K562 (cell line): Measurements from ENCODE around the gene NRF1. TPM values are rescaled to one million over a fixed set of nuclear protein-coding genes. Genes with fewer than 3 reads are reported as not detected.

ENCODE experiments used
- ETS2 ChIP-seq: IDR thresholded peaks from 2 replicates; pipeline ENCODE4 v1.6.1; 2016; ENCODE audit warnings: borderline replicate concordance, missing genetic modification characterization, mild to moderate bottlenecking, moderate library complexity, missing compliant biosample characterization; ENCODE audit not compliant: poor library complexity, severe bottlenecking
- JUNB ChIP-seq: fragments of 450-650 bp; formaldehyde crosslinking; conservative IDR thresholded peaks from 2 replicates; pipeline ENCODE4 v1.4.0; 2020; ENCODE audit warnings: mild to moderate bottlenecking
- NBN ChIP-seq: fragments of 450-650 bp; IDR thresholded peaks from 2 replicates; pipeline ENCODE4 v1.6.1; 2016; ENCODE audit warnings: low read depth, mild to moderate bottlenecking
- NR2C2 ChIP-seq, 2 experiments: fragments of 200-800 bp in 1 of 2; sonication (Bioruptor generic) in 1 of 2; sonication (generic) in 1 of 2; formaldehyde crosslinking in 1 of 2; IDR thresholded peaks; 2 replicates each; pipeline versions ENCODE4 v1.6.1 to v1.8.0; 2016 to 2022; ENCODE audit warnings: mild to moderate bottlenecking in 1 of 2, missing compliant biosample characterization in 1 of 2, missing genetic modification characterization in 1 of 2, missing genetic modification reagents in 1 of 2
- PHTF2 ChIP-seq: fragments of 250-450 bp; sonication (Bioruptor Pico); IDR thresholded peaks from 2 replicates; pipeline ENCODE4 v1.5.0; 2021; ENCODE audit warnings: mild to moderate bottlenecking
- STAG1 ChIP-seq: sonication (generic); formaldehyde crosslinking; IDR thresholded peaks from 2 replicates; pipeline ENCODE4 v1.5.0; 2020; ENCODE audit warnings: missing genetic modification reagents, borderline replicate concordance
- ZNF165 ChIP-seq: fragments of 250-450 bp; sonication (Bioruptor Pico); IDR thresholded peaks from 2 replicates; pipeline ENCODE4 v1.4.0; 2020; ENCODE audit warnings: borderline replicate concordance
- polyA plus RNA-seq, 8 experiments: library from polyadenylated mRNA; depleted of rRNA in 4 of 8; stranded (reverse) in 5 of 8; unstranded in 3 of 8; fragments of >200 nt; fragmentation: Nextera tagmentation in 2 of 8; fragmentation: Illumina TruSeq in 1 of 8; extraction: Ambion mirVana in 2 of 8; extraction: Trizol in 1 of 8; gene quantifications; 2 replicates each; pipeline versions ENCODE4 v1.2.1 to v1.2.3, GENCODE V29; 2011 to 2014; ENCODE audit warnings: inconsistent platforms in 1 of 8, missing spikeins in 1 of 8
- total RNA-seq, 7 experiments: library from RNA; depleted of rRNA in 6 of 7; stranded (reverse); fragments of >200 nt in 6 of 7; fragmentation: Illumina TruSeq in 2 of 7; extraction: Trizol in 2 of 7; gene quantifications; 2 replicates each; pipeline versions ENCODE4 v1.2.1 to v1.2.3, GENCODE V29; 2011 to 2021; ENCODE audit warnings: low replicate concordance in 1 of 7
- TF ChIP-seq, protein P1 (sequence below), 2 experiments: fragments of 450-650 bp; formaldehyde crosslinking in 1 of 2; IDR thresholded peaks; 2 replicates each; pipeline versions ENCODE4 v1.4.0 to v1.6.1; 2014 to 2020; ENCODE audit warnings: mild to moderate bottlenecking in 2 of 2, borderline replicate concordance in 1 of 2, low read depth in 1 of 2
- TF ChIP-seq, protein P2 (sequence below): fragments of 450-650 bp; IDR thresholded peaks from 2 replicates; pipeline ENCODE4 v1.6.1; 2016; ENCODE audit warnings: low read depth, mild to moderate bottlenecking, moderate library complexity
- TF ChIP-seq, protein P3 (sequence below): fragments of 250-450 bp; sonication (Bioruptor Pico); IDR thresholded peaks from 2 replicates; pipeline ENCODE4 v1.8.0; 2022; ENCODE audit warnings: inconsistent platforms, mild to moderate bottlenecking, moderate library complexity, borderline replicate concordance
- TF ChIP-seq, protein P4 (sequence below), 2 experiments: fragments of 450-650 bp in 1 of 2; sonication (generic) in 1 of 2; formaldehyde crosslinking; conservative IDR thresholded peaks; 2 replicates each; pipeline versions ENCODE4 v1.4.0 to v1.8.1; 2020 to 2022; ENCODE audit warnings: mild to moderate bottlenecking in 1 of 2, missing genetic modification reagents in 1 of 2

NRF1 gene
- total and polyA plus RNA-seq, 9 of the 15 experiments (the other 6 are each of a cell fraction or from before 2014, with no cell fraction given): 8.6 to 28.8 (median 20.3) TPM

DNA sequence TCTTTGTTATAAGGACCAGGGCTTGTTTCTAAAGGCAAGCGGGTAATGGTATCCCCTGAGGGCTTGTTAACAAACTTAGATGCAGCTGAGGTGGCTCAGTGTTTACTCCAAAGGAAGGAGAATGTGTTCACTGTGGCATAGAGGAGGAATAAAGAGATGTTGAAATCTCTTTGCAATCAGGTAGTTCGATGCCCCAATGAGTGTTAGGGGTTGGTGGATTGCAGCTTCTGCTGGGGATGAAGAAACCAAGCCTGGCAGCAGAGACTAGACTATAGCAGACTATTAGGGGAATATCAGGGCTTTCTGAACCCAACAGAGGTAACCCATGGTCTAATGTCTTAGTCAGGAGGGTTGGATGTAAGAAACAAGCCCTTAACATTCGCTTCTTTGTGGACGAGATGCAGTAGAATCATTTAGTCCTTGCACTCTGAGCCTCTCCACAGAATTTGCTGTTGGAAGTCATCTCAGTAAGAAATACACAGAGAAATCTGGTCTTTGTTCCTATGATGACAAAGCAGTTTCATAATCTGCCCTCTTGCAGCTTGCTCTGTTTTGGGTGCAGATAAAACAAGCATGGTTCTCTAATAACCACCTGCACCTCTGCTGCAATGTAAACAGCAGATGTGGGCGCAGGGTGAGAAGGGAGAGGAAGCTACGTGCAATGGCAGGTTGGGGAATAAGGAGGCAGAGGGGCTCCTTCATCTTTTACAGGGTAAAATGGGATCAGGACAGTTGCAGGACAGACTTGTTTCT is 108.6 kb downstream of the NRF1 start (continued):
- TF ChIP-seq, protein P1, sequence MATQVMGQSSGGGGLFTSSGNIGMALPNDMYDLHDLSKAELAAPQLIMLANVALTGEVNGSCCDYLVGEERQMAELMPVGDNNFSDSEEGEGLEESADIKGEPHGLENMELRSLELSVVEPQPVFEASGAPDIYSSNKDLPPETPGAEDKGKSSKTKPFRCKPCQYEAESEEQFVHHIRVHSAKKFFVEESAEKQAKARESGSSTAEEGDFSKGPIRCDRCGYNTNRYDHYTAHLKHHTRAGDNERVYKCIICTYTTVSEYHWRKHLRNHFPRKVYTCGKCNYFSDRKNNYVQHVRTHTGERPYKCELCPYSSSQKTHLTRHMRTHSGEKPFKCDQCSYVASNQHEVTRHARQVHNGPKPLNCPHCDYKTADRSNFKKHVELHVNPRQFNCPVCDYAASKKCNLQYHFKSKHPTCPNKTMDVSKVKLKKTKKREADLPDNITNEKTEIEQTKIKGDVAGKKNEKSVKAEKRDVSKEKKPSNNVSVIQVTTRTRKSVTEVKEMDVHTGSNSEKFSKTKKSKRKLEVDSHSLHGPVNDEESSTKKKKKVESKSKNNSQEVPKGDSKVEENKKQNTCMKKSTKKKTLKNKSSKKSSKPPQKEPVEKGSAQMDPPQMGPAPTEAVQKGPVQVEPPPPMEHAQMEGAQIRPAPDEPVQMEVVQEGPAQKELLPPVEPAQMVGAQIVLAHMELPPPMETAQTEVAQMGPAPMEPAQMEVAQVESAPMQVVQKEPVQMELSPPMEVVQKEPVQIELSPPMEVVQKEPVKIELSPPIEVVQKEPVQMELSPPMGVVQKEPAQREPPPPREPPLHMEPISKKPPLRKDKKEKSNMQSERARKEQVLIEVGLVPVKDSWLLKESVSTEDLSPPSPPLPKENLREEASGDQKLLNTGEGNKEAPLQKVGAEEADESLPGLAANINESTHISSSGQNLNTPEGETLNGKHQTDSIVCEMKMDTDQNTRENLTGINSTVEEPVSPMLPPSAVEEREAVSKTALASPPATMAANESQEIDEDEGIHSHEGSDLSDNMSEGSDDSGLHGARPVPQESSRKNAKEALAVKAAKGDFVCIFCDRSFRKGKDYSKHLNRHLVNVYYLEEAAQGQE (IDR thresholded peaks at IDR 0.05; ENCODE audit: borderline replicate concordance): no peak; the same call in 1 of the 2 replicates
- TF ChIP-seq, protein P1 (CRISPR knock-in tag; IDR thresholded peaks at IDR 0.05; ENCODE audit: low read depth): no peak
- TF ChIP-seq PHTF2 (no peak), NR2C2 (CRISPR knock-in tag; IDR thresholded peaks at IDR 0.05) (no peak), NR2C2 (tag; IDR thresholded peaks at IDR 0.05) (peak; percentile 47; the same call in 1 of the 2 replicates), JUNB (CRISPR knock-in tag) (0 out of 2 replicates have a peak, but pooled peaks have one; percentile 12), STAG1 (CRISPR knock-in tag) (no peak), NBN (peak; percentile 96), ZNF165 (CRISPR knock-in tag) (no peak), ETS2 (tag) (no peak)
- TF ChIP-seq, protein P2, sequence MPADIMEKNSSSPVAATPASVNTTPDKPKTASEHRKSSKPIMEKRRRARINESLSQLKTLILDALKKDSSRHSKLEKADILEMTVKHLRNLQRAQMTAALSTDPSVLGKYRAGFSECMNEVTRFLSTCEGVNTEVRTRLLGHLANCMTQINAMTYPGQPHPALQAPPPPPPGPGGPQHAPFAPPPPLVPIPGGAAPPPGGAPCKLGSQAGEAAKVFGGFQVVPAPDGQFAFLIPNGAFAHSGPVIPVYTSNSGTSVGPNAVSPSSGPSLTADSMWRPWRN: peak; percentile 95
- TF ChIP-seq, protein P3, sequence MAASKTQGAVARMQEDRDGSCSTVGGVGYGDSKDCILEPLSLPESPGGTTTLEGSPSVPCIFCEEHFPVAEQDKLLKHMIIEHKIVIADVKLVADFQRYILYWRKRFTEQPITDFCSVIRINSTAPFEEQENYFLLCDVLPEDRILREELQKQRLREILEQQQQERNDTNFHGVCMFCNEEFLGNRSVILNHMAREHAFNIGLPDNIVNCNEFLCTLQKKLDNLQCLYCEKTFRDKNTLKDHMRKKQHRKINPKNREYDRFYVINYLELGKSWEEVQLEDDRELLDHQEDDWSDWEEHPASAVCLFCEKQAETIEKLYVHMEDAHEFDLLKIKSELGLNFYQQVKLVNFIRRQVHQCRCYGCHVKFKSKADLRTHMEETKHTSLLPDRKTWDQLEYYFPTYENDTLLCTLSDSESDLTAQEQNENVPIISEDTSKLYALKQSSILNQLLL (CRISPR knock-in tag): no peak
- TF ChIP-seq, protein P4, sequence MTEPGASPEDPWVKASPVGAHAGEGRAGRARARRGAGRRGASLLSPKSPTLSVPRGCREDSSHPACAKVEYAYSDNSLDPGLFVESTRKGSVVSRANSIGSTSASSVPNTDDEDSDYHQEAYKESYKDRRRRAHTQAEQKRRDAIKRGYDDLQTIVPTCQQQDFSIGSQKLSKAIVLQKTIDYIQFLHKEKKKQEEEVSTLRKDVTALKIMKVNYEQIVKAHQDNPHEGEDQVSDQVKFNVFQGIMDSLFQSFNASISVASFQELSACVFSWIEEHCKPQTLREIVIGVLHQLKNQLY (CRISPR knock-in tag; conservative IDR thresholded peaks at IDR 0.05): 0 out of 4 replicates have a peak, but pooled peaks of 1 of the 2 experiments have one; percentile 39
